HG03108 (cell line): ENCODE results near the gene KRTAP5-10.
"Not testable (repeated sequence)": the region's sequence is repeated elsewhere in the genome, so short reads cannot be mapped to it uniquely, and the experiment has no call there.

Source experiments
- ATAC-seq: cut with Tn5 transposase; IDR thresholded peaks from one replicate; pipeline ENCODE4 v1.9.1; 2021; ENCODE audit warnings: moderate library complexity; ENCODE audit not compliant: unreplicated experiment

Gene KRTAP5-10

GRCh38 chr11:71542382-71542781 is 23.0 kb upstream of the KRTAP5-10 start:
- no peak for ATAC-seq

- ATAC-seq, result no peak
Measured at GRCh38 chr11:71542879-71543777, 22.2 kb upstream of the KRTAP5-10 start.

- no peak for ATAC-seq
Measured at GRCh38 chr11:71543866-71544265, 21.5 kb upstream of the KRTAP5-10 start.

GRCh38 chr11:71544525-71545214 is 20.7 kb upstream of the KRTAP5-10 start:
- ATAC-seq, result no peak

GRCh38 chr11:71545405-71545966 is 19.9 kb upstream of the KRTAP5-10 start:
- no peak for ATAC-seq

GRCh38 chr11:71548120-71548519 is 17.2 kb upstream of the KRTAP5-10 start, which contains the start of gene KRTAP5-9:
KRTAP5-9 (plus strand) TSS chr11:71548420; CDS start chr11:71548658, 238 bp downstream.
- ATAC-seq, result no peak

GRCh38 chr11:71548716-71549151 is 16.6 kb upstream of the KRTAP5-10 start:
- ATAC-seq, result no peak

- ATAC-seq, result no peak
Measured at GRCh38 chr11:71551711-71552110, 13.7 kb upstream of the KRTAP5-10 start.

- no peak for ATAC-seq
Measured at GRCh38 chr11:71554996-71555395, 10.4 kb upstream of the KRTAP5-10 start.

GRCh38 chr11:71555508-71555907 is 9.9 kb upstream of the KRTAP5-10 start:
- ATAC-seq, result no peak

GRCh38 chr11:71556018-71556417 is 9.3 kb upstream of the KRTAP5-10 start:
- ATAC-seq, result no peak

GRCh38 chr11:71557257-71557656 is 8.1 kb upstream of the KRTAP5-10 start:
- ATAC-seq, result no peak

- ATAC-seq, result no peak
Measured at GRCh38 chr11:71558996-71559395, 6.4 kb upstream of the KRTAP5-10 start.

GRCh38 chr11:71562120-71562519 is 3.2 kb upstream of the KRTAP5-10 start:
- ATAC-seq, result no peak

GRCh38 chr11:71563406-71563805 is 2.0 kb upstream of the KRTAP5-10 start:
- no peak for ATAC-seq

- no peak for ATAC-seq
Measured at GRCh38 chr11:71564430-71564829, 933 bp upstream of the KRTAP5-10 start.

GRCh38 chr11:71566081-71566620 is 788 bp downstream of the KRTAP5-10 start:
- ATAC-seq, result no peak

- not testable (repeated sequence) for ATAC-seq
Measured at GRCh38 chr11:71566626-71567599, 1.6 kb downstream of the KRTAP5-10 start.

- not testable (repeated sequence) for ATAC-seq
Measured at GRCh38 chr11:71567633-71568032, 2.3 kb downstream of the KRTAP5-10 start.

- ATAC-seq, result no peak
Measured at GRCh38 chr11:71568704-71569349, 3.5 kb downstream of the KRTAP5-10 start.
